Astrocyte of the cerebellum (primary cell): Measurements from ENCODE around the gene SORCS2.

Experiments
- DNase-seq: peaks from one replicate; pipeline ENCODE4 v3.0.0-alpha.2; 2011; ENCODE audit warnings: low read depth
- H3K4me3 ChIP-seq: 2 replicates; pipeline ENCODE4 v1.5.1; 2011; ENCODE audit warnings: mild to moderate bottlenecking, low read depth, low read length, moderate library complexity
- in situ Hi-C: cut with HindIII; loops from 2 replicates; pipeline ENCODE4 v1.10.0; 2017; ENCODE audit warnings: low sequenced_read_pairs
- TF ChIP-seq, protein P1 (sequence below): IDR thresholded peaks from 2 replicates; pipeline ENCODE4 v1.5.1; 2012; ENCODE audit warnings: low read length, low read depth, moderate library complexity, mild to moderate bottlenecking; ENCODE audit errors: missing control alignments

Gene SORCS2

DNA sequence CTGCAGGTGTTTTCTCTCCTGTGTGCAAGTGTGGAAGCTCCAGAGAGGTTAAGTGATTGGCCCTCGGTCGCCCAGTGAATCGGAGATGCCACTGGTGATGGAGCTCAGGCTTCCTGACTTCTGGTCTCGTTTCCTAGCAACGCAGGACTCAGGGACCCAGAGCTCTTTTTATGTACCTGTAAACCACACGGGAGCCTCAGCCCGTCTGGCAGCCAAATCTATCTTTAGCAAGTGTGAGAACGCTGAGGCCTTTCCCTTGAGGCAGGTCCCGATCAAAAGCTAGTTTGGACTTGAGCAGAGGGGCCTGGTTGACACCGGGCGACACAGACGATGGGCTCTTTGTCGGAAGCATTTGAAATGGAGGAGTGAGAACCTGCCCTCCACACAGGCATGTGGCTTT is 116.8 kb downstream of the SORCS2 start:
- DNase-seq: no peak
- TF ChIP-seq, protein P1, sequence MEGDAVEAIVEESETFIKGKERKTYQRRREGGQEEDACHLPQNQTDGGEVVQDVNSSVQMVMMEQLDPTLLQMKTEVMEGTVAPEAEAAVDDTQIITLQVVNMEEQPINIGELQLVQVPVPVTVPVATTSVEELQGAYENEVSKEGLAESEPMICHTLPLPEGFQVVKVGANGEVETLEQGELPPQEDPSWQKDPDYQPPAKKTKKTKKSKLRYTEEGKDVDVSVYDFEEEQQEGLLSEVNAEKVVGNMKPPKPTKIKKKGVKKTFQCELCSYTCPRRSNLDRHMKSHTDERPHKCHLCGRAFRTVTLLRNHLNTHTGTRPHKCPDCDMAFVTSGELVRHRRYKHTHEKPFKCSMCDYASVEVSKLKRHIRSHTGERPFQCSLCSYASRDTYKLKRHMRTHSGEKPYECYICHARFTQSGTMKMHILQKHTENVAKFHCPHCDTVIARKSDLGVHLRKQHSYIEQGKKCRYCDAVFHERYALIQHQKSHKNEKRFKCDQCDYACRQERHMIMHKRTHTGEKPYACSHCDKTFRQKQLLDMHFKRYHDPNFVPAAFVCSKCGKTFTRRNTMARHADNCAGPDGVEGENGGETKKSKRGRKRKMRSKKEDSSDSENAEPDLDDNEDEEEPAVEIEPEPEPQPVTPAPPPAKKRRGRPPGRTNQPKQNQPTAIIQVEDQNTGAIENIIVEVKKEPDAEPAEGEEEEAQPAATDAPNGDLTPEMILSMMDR: no peak
- no peak overlapping the region for H3K4me3 ChIP-seq
- in situ Hi-C loops: no loop called here

DNA sequence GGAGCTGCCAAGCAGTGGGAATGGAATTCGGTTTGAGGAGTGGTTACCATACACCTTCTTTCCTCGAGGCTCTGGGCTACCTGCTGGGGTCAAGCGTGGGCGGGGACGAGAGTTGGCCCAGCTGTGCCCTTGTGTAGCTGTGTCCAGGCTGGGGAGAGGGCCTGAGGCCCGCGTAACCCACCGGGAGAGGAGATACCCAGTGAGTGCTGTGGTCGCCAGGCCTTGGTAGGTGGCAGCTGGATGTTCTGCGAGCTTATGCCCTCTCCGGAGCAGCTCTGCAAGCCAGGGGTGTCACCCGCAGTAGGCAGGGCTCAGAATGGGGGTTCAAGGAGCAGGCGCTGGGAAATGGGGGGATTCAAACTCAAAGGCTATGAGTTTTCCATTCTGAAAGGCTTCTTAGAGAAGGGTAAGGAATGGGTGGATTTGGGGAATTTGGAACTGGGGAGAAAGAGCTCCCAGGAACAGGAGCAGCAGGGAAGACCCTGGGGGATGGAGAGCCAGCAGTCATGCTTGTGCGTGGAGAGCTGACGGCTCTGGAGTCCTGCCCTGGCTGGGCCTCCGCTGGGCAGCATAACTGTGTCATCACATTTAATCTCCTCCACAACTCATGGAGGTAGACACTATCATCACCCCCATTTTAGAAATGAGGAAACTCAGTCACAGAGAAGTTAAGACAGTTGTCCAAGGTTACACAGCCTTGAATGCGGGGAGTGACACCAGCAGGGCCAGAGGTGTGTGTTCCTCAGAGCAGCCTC is 117.5 kb downstream of the SORCS2 start:
- in situ Hi-C loops: no loop called here
- TF ChIP-seq, protein P1: no peak
- no peak overlapping the region for H3K4me3 ChIP-seq
- DNase-seq: no peak

DNA sequence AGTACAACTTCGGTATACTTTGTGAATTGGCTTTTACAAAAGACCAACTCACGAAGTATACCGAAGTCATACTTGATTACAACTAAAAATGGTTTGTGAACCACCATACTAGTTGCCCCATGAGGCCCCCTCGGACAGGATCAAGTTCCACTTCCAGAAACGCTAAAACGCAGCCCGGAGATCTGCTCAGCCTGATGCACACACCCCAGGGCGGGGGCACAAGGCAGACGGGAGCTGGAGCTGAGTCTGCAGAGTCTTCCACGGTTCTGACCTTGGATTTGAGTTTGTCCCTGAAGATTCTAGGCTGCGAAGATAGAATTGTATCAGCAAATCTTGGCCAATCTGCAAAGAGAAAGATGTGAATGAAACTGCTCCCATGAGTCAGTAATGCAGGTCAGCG is 118.1 kb downstream of the SORCS2 start:
- in situ Hi-C loops: no loop called here
- no peak overlapping the region for H3K4me3 ChIP-seq
- TF ChIP-seq, protein P1: no peak
- DNase-seq: no peak

DNA sequence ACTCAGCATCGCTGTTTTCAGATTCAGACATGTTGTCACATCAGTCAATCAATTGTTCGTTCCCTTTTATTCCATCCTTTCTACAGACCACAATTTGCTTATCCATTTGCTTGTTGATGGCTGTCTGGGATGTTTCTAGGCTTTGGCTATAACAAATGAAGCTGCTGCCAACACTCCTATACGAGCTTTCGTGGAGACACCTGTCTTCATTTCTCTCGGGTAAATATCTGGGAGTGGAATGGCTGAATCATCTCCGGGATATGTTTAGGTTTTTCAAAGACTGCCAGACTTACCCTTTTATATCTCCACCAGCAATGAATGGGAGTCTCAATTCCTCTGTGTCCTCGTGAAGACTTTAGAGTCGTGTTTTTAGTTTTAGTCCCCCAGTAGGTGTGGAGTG is 118.9 kb downstream of the SORCS2 start:
- no peak overlapping the region for H3K4me3 ChIP-seq
- DNase-seq: no peak
- TF ChIP-seq, protein P1: no peak
- in situ Hi-C loops: no loop called here

DNA sequence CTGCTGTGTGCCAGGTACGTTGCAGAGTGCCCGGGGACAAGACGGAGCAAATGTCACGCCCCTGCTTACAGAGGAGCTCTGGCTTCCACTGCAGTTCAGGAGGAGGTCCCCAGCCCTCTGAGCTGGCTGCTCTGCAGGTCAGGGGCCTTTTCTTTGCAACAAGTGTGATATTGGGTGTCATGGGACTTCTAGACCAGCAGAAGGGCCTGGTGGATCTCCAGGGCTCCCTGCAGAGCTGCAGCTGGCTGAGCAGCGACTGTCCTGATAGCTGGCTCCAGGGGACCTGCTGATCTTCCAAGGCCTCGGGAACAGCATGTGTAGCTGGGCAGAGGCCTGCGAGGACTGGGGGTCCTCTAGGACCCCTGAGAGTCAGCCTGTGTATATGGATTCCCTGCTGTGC is 120.4 kb downstream of the SORCS2 start:
- H3K4me3 ChIP-seq: no peak overlapping the region
- DNase-seq: no peak
- in situ Hi-C loops: no loop called here
- TF ChIP-seq, protein P1: no peak

DNA sequence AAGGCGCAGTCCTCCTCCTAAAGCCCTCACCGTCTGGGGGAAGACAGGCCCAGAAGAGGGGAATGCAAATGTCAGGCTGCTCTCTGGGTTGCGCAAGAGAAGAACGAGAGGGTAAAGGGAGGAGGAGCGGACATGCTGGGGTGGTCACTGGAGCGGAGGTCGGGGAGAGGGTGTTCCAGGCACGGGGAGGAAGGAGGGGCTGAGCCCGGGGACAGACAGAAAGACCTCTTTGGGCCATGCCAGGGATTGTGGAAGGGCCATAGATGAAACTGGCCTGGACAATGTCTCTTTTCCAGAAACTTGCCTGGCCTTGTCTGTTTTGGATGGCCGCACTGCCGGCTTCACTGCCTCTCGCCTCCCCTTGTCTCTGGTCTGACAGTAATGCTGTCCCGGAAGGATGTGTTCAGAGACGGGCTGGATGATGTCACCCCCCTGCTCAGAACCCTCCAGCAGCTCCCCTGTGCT is 121.0 kb downstream of the SORCS2 start:
- in situ Hi-C loops: no loop called here
- TF ChIP-seq, protein P1: no peak
- no peak for DNase-seq
- no peak overlapping the region for H3K4me3 ChIP-seq
